Smooth muscle cell (in vitro differentiated cells): Measurements from ENCODE around the gene ZNF530. TPM values are rescaled to one million over a fixed set of nuclear protein-coding genes. Genes with fewer than 3 reads are reported as not detected.

Experiments
- DNase-seq: peaks from one replicate; lab custom pipeline; 2025; ENCODE audit not compliant: unreplicated experiment; lab: John Stamatoyannopoulos, UW
- H2AFZ ChIP-seq: fragments of 200-600 bp; sonication (generic); 2 replicates; pipeline ENCODE4 v1.6.0; 2016; ENCODE audit warnings: antibody characterized with exemption, low read depth, mild to moderate bottlenecking
- H3F3A ChIP-seq: fragments of 200-600 bp; sonication (generic); 2 replicates; pipeline ENCODE4 v1.6.0; 2017; ENCODE audit warnings: antibody characterized with exemption, low read depth
- H3K27ac ChIP-seq: fragments of 200-600 bp; sonication (generic); 2 replicates; pipeline ENCODE4 v1.5.1; 2016; ENCODE audit warnings: low read depth, mild to moderate bottlenecking
- H3K27me3 ChIP-seq: fragments of 200-600 bp; sonication (generic); 2 replicates; pipeline ENCODE4 v1.6.1; 2016; ENCODE audit warnings: low read depth, mild to moderate bottlenecking
- H3K36me3 ChIP-seq: fragments of 200-600 bp; sonication (generic); 2 replicates; pipeline ENCODE4 v1.5.1; 2016; ENCODE audit warnings: low read depth
- H3K4me1 ChIP-seq: fragments of 200-600 bp; sonication (generic); 2 replicates; pipeline ENCODE4 v1.5.1; 2016; ENCODE audit warnings: low read depth
- H3K4me2 ChIP-seq: fragments of 200-600 bp; sonication (generic); 2 replicates; pipeline ENCODE4 v1.6.0; 2016; ENCODE audit warnings: mild to moderate bottlenecking
- H3K4me3 ChIP-seq: fragments of 200-600 bp; sonication (generic); 2 replicates; pipeline ENCODE4 v1.5.1; 2016; ENCODE audit warnings: mild to moderate bottlenecking
- H3K79me2 ChIP-seq: fragments of 200-600 bp; sonication (generic); 2 replicates; pipeline ENCODE4 v1.6.0; 2016; ENCODE audit warnings: low read depth, mild to moderate bottlenecking
- H3K9ac ChIP-seq: fragments of 200-600 bp; sonication (generic); 2 replicates; pipeline ENCODE4 v1.6.0; 2016; ENCODE audit warnings: low read depth
- H3K9me3 ChIP-seq: fragments of 200-600 bp; sonication (generic); replicated peaks from 2 replicates; pipeline ENCODE4 v1.5.1; 2016; ENCODE audit warnings: low read depth
- H4K20me1 ChIP-seq: fragments of 200-600 bp; sonication (generic); 2 replicates; pipeline ENCODE4 v1.6.0; 2016; ENCODE audit warnings: low read depth
- CTCF ChIP-seq: fragments of 200-600 bp; sonication (generic); IDR thresholded peaks from 2 replicates; pipeline ENCODE4 v1.5.1; 2017; ENCODE audit warnings: borderline replicate concordance, mild to moderate bottlenecking, antibody characterized with exemption; ENCODE audit not compliant: insufficient read depth, poor library complexity, severe bottlenecking
- WGBS: methylation state at CpG from one replicate; pipeline ENCODE4 v1.1.7; 2016; ENCODE audit warnings: low lambda C conversion rate; 5-methylcytosine and 5-hydroxymethylcytosine counted together
- polyA plus RNA-seq: library from polyadenylated mRNA; unstranded; fragments of >200 nt; fragmentation: Nextera tagmentation; extraction: Ambion mirVana; gene quantifications from 2 replicates; pipeline ENCODE4 v1.2.1, GENCODE V29; 2016
- total RNA-seq: library from RNA; depleted of rRNA; stranded (reverse); fragments of >200 nt; gene quantifications from 2 replicates; pipeline ENCODE4 v1.2.3, GENCODE V29; 2014

ZNF530 gene
- total and polyA plus RNA-seq, 2 experiments from 2014 or later = 3.2 to 3.5 TPM

DNA sequence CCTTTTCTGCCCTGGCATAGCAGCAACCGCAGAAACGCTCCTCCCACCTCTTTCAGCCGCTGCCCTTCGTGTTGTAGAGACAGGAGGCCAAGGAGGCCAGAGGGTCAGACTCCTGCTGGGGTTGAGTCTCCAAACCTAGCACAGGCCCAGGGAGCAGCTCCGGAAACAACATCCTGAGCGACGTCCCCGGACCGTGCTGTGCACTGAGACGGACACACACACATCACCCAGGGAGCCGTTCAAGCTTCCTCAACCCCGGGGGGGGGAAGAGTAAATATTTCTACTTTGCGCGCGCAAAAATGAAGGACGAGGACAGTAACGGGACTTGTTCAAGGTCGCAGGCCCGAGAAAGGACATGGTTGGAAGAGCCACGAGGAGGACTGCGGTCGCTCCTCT lies 40.7 kb upstream of the ZNF530 start:
- H3F3A ChIP-seq = no peaks in the 10 kb centered on the region
- H3K4me1 ChIP-seq = peaks cover 7% of the 10 kb centered on the region
- H3K9ac ChIP-seq = peak overlapping the region; percentile 66
- no peaks in the 10 kb centered on the region for H3K27me3 ChIP-seq
- H4K20me1 ChIP-seq = no peaks in the 10 kb centered on the region
- DNase-seq = no peak
- WGBS = 2% methylated on average over 22 of the region's 22 CpGs
- TF ChIP-seq CTCF = no peak
- H3K4me2 ChIP-seq = peak overlapping the region; percentile 89
- peaks cover 21% of the 10 kb centered on the region for H3K79me2 ChIP-seq
- H2AFZ ChIP-seq = peak overlapping the region; percentile 86
- H3K4me3 ChIP-seq = peak overlapping the region; percentile 80
- H3K9me3 ChIP-seq = peaks cover 16% of the 10 kb centered on the region
- no peak overlapping the region for H3K27ac ChIP-seq
- peaks cover 16% of the 10 kb centered on the region for H3K36me3 ChIP-seq

GRCh38 chr19:57559404-57560025 lies 40.2 kb upstream of the ZNF530 start, which contains the start of gene ZNF550:
Gene ZNF550 (minus strand): TSS chr19:57559863. CDS start chr19:57559682, 181 bp downstream.
- Histone ChIP-seq H3K4me2 (peak within 1 kb of the TSS; percentile 89), H2AFZ (peak within 1 kb of the TSS; percentile 86), H3K4me3 (peak within 1 kb of the TSS; percentile 80), H4K20me1 (no peaks in the 10 kb centered on the region), H3K9ac (peak within 1 kb of the TSS; percentile 66), H3K27me3 (no peaks in the 10 kb centered on the region), H3K27ac (no peak within 1 kb of the TSS), H3K36me3 (peaks cover 11% of the 10 kb centered on the region), H3F3A (no peaks in the 10 kb centered on the region), H3K79me2 (peaks cover 21% of the 10 kb centered on the region), H3K4me1 (peaks cover 7% of the 10 kb centered on the region), H3K9me3 (peaks cover 21% of the 10 kb centered on the region)
- no peak for TF ChIP-seq CTCF
- DNase-seq = peak; percentile 10
- 2% methylated on average over 56 of the region's 56 CpGs for WGBS

GRCh38 chr19:57560049-57560491 lies 39.6 kb upstream of the ZNF530 start:
- Histone ChIP-seq H3K9me3 (peaks cover 25% of the 10 kb centered on the region), H3K4me3 (peak overlapping the region; percentile 80), H4K20me1 (no peaks in the 10 kb centered on the region), H3K27me3 (no peaks in the 10 kb centered on the region), H3K4me1 (peaks cover 7% of the 10 kb centered on the region), H2AFZ (peak overlapping the region; percentile 86), H3K9ac (no peak overlapping the region), H3F3A (no peaks in the 10 kb centered on the region), H3K79me2 (peaks cover 21% of the 10 kb centered on the region), H3K36me3 (peaks cover 6% of the 10 kb centered on the region), H3K4me2 (peak overlapping the region; percentile 89), H3K27ac (no peak overlapping the region)
- DNase-seq = no peak
- TF ChIP-seq CTCF = no peak
- 89% methylated on average over 23 of the region's 23 CpGs for WGBS

GRCh38 chr19:57563547-57563946 lies 36.1 kb upstream of the ZNF530 start:
- no peak overlapping the region for H3K9ac ChIP-seq
- H3K9me3 ChIP-seq = peaks cover 47% of the 10 kb centered on the region
- no peak overlapping the region for H3K4me3 ChIP-seq
- no peak for TF ChIP-seq CTCF
- 50% methylated on average over 1 of the region's 1 CpG for WGBS
- H3K4me2 ChIP-seq = no peak overlapping the region
- H2AFZ ChIP-seq = no peak overlapping the region
- peaks cover 4% of the 10 kb centered on the region for H3K4me1 ChIP-seq
- H3F3A ChIP-seq = no peaks in the 10 kb centered on the region
- no peaks in the 10 kb centered on the region for H4K20me1 ChIP-seq
- no peak for DNase-seq
- H3K27me3 ChIP-seq = no peaks in the 10 kb centered on the region
- H3K79me2 ChIP-seq = peaks cover 10% of the 10 kb centered on the region
- no peaks in the 10 kb centered on the region for H3K36me3 ChIP-seq
- no peak overlapping the region for H3K27ac ChIP-seq
